ENCODE data around the gene DENND1A. TPM values are rescaled to one million over a fixed set of nuclear protein-coding genes. Genes with fewer than 3 reads are reported as not detected.

The DENND1A gene
- polyA plus RNA-seq, 2 of the 4 experiments (the other 2 are of a cell fraction) = 15.1 to 21.9 TPM

GRCh38 chr9:123453076-123453667 is 476.8 kb downstream of the DENND1A start:
- Histone ChIP-seq H3K9me3 (no peaks in the 10 kb centered on the region), H3K4me1 (no peaks in the 10 kb centered on the region), H3K4me2 (no peak overlapping the region), H3K4me3 (no peak overlapping the region), H3K27ac (no peak overlapping the region)
- WGBS (ENCODE audit: missing lambda C conversion rate) = 93% methylated on average over 14 of the region's 14 CpGs
- POLR2A ChIA-PET = no interaction called here
- FAIRE-seq = no peak
- no peak for ATAC-seq
- no peak for TF ChIP-seq CBX8 (IDR thresholded peaks at IDR 0.05)
- CTCF ChIA-PET = interaction anchor here (0.7 kb wide), 1 partner anchor 11 kb away, joined by 4 read pairs; no protein-coding TSS in a partner anchor
- no peak for DNase-seq (ENCODE audit: low read depth in 1 of 2, low spot score in 1 of 2)

- 96% methylated on average over 6 of the region's 6 CpGs for WGBS (ENCODE audit: missing lambda C conversion rate)
- TF ChIP-seq ZFP36 (IDR thresholded peaks at IDR 0.05; ENCODE audit: borderline replicate concordance, partially characterized antibody) = no peak
- TF ChIP-seq GATA3 (IDR thresholded peaks at IDR 0.05; ENCODE audit: borderline replicate concordance) = no peak
- no peak for TF ChIP-seq PHF8 (IDR thresholded peaks at IDR 0.05; ENCODE audit: borderline replicate concordance, low read depth)
- no peak for TF ChIP-seq KDM5A (IDR thresholded peaks at IDR 0.05)
- TF ChIP-seq HEYL (CRISPR knock-in tag; IDR thresholded peaks at IDR 0.05) = no peak
- no peak for TF ChIP-seq MAZ (IDR thresholded peaks at IDR 0.05; ENCODE audit: borderline replicate concordance, low read depth, low read length)
- no peak for TF ChIP-seq RARB (CRISPR knock-in tag; IDR thresholded peaks at IDR 0.05)
- no peak for TF ChIP-seq CHD2 (IDR thresholded peaks at IDR 0.05; ENCODE audit: low read length, partially characterized antibody)
- no peak for TF ChIP-seq NPAS2 (CRISPR knock-in tag; IDR thresholded peaks at IDR 0.05; ENCODE audit: borderline replicate concordance)
- TF ChIP-seq HOXA7 (CRISPR knock-in tag; IDR thresholded peaks at IDR 0.05) = no peak
- TF ChIP-seq HMGXB4 (CRISPR knock-in tag; IDR thresholded peaks at IDR 0.05; ENCODE audit: borderline replicate concordance) = no peak
- no peak for TF ChIP-seq BCL3 (IDR thresholded peaks at IDR 0.05)
- no peak for TF ChIP-seq ATOH8 (CRISPR knock-in tag; IDR thresholded peaks at IDR 0.05; ENCODE audit: low read depth)
- no peak for TF ChIP-seq E2F6 (IDR thresholded peaks at IDR 0.05; ENCODE audit: borderline replicate concordance, low read depth)
- no peak for TF ChIP-seq BHLHE40 (IDR thresholded peaks at IDR 0.05; ENCODE audit: low read depth, low read length)
- no peak for TF ChIP-seq HDAC2 (IDR thresholded peaks at IDR 0.05)
- no peak for TF ChIP-seq CHD4 (IDR thresholded peaks at IDR 0.05; ENCODE audit: borderline replicate concordance)
- no peak for TF ChIP-seq FOXS1 (CRISPR knock-in tag; IDR thresholded peaks at IDR 0.05)
- no peak for TF ChIP-seq REST (IDR thresholded peaks at IDR 0.05)
- TF ChIP-seq PBX3 (IDR thresholded peaks at IDR 0.05) = no peak
- FAIRE-seq = no peak
Measured at GRCh38 chr9:123450996-123451395, 478.9 kb downstream of the DENND1A start.

More at GRCh38 chr9:123450996-123451395, 478.9 kb downstream of the DENND1A start:
- DNase-seq (ENCODE audit: low read depth in 1 of 2, low spot score in 1 of 2) (no peak), ATAC-seq (no peak)
- H3K27ac ChIP-seq = no peak overlapping the region
- no peak overlapping the region for H3K4me3 ChIP-seq
- no peak overlapping the region for H3K4me2 ChIP-seq
- H3K4me1 ChIP-seq = no peaks in the 10 kb centered on the region
- ChIA-PET CTCF (no interaction called here), POLR2A (no interaction called here)
- no peaks in the 10 kb centered on the region for H3K9me3 ChIP-seq
